Ascending aorta (tissue), 2 donors: ENCODE data around the gene MYH13. TPM values are rescaled to one million over a fixed set of nuclear protein-coding genes. Genes with fewer than 3 reads are reported as not detected.

Experiments used
- DNase-seq, 2 donors: peaks; one replicate each; pipeline ENCODE4 v3.0.0-alpha.2; 2019; ENCODE audit warnings: low spot score in 2 of 2
- H3K27ac ChIP-seq, 2 donors: fragments of 200-600 bp; sonication (generic); one replicate each; pipeline ENCODE4 v1.5.1; 2016 to 2017; ENCODE audit warnings: mild to moderate bottlenecking in 1 of 2
- H3K27me3 ChIP-seq: fragments of 200-600 bp; sonication (generic); one replicate; pipeline ENCODE4 v1.5.1; 2017
- H3K36me3 ChIP-seq, 2 donors: fragments of 200-600 bp; sonication (generic); one replicate each; pipeline ENCODE4 v1.5.1; 2016
- H3K4me1 ChIP-seq, 2 donors: fragments of 200-600 bp; sonication (generic); one replicate each; pipeline ENCODE4 v1.5.1; 2016 to 2017; ENCODE audit warnings: mild to moderate bottlenecking in 1 of 2
- H3K4me3 ChIP-seq, 2 donors: fragments of 200-600 bp; sonication (generic); one replicate each; pipeline ENCODE4 v1.5.1; 2016 to 2017; ENCODE audit warnings: mild to moderate bottlenecking in 1 of 2
- H3K9me3 ChIP-seq, 2 donors: fragments of 200-600 bp; sonication (generic); one replicate each; pipeline ENCODE4 v1.5.1; 2016
- intact Hi-C: fragments of 100-400 bp; cut with DNase I; formaldehyde crosslinking; loops from one replicate; pipeline ENCODE4 v1.15.1; 2023
- total RNA-seq: library from RNA; depleted of rRNA; stranded (reverse); fragments of >200 nt; gene quantifications from one replicate; pipeline ENCODE4 v1.1.0, GENCODE V29; 2016
- TF ChIP-seq, protein P1 (sequence below), 3 experiments: fragments of 200-600 bp in 2 of 3; fragments of 450-650 bp in 1 of 3; sonication (generic) in 2 of 3; IDR thresholded peaks; one replicate each; pipeline ENCODE4 v1.5.1; 2016 to 2019; ENCODE audit warnings: antibody characterized with exemption in 3 of 3, mild to moderate bottlenecking in 1 of 3, moderate library complexity in 1 of 3

MYH13 gene
- total RNA-seq, 1 donor from 2014 or later: not detected

DNA sequence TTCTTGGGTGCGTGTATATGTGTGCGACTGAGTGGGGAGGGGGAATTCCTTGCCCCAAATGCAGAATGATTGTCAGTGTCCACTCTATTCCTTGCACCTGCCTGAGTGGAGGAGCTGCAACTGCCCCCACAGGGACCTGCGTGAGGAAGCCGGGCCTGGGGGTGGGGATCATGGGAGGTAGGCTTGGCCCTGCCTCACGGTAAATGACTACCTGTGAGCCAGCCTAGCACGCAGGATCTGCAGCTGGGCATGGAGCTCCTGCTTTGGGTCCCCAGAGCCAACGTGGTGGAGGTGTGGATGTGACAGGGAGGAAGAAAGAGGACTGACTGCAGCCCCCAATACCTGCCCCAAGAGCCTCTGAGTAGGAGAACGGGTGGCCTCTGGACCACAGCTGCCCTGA lies 97.4 kb downstream of the MYH13 start:
- Histone ChIP-seq H3K9me3 (no peaks in the 10 kb centered on the region), H3K36me3 (no peaks in the 10 kb centered on the region), H3K4me3 (no peak overlapping the region), H3K27ac (no peak overlapping the region), H3K4me1 (no peaks in the 10 kb centered on the region), H3K27me3 (no peaks in the 10 kb centered on the region)
- no peak for DNase-seq
- intact Hi-C loops: no loop called here
- TF ChIP-seq, protein P1, sequence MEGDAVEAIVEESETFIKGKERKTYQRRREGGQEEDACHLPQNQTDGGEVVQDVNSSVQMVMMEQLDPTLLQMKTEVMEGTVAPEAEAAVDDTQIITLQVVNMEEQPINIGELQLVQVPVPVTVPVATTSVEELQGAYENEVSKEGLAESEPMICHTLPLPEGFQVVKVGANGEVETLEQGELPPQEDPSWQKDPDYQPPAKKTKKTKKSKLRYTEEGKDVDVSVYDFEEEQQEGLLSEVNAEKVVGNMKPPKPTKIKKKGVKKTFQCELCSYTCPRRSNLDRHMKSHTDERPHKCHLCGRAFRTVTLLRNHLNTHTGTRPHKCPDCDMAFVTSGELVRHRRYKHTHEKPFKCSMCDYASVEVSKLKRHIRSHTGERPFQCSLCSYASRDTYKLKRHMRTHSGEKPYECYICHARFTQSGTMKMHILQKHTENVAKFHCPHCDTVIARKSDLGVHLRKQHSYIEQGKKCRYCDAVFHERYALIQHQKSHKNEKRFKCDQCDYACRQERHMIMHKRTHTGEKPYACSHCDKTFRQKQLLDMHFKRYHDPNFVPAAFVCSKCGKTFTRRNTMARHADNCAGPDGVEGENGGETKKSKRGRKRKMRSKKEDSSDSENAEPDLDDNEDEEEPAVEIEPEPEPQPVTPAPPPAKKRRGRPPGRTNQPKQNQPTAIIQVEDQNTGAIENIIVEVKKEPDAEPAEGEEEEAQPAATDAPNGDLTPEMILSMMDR (IDR thresholded peaks at IDR 0.05): no peak

DNA sequence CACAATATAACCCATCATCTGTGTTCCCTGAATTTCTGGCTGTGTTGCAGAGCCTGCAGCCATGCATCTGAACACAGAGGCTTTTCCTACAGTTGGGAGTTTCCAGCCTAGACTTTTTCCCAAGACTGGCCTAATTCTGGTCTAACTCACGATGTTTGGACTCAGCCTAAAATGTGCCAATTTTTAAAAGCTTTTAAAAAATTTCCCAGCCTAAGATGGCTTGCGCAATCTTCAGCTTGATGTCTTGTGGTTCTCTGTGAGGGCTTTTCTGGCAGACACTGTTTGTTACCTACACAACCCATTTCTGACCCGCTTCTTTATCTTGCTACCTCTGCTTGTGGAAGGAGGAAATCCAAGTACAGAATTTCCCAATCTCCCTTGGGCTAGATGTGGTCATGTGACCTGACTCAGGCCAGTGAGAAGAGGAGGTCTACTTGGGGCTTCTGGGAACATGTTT lies 101.7 kb downstream of the MYH13 start:
- no peaks in the 10 kb centered on the region for H3K27me3 ChIP-seq
- intact Hi-C loops: no loop called here
- TF ChIP-seq, protein P1 (IDR thresholded peaks at IDR 0.05): no peak
- H3K9me3 ChIP-seq: no peaks in the 10 kb centered on the region
- H3K36me3 ChIP-seq: no peaks in the 10 kb centered on the region
- H3K4me3 ChIP-seq: no peak overlapping the region
- no peak for DNase-seq
- H3K4me1 ChIP-seq: no peaks in the 10 kb centered on the region
- no peak overlapping the region for H3K27ac ChIP-seq

DNA sequence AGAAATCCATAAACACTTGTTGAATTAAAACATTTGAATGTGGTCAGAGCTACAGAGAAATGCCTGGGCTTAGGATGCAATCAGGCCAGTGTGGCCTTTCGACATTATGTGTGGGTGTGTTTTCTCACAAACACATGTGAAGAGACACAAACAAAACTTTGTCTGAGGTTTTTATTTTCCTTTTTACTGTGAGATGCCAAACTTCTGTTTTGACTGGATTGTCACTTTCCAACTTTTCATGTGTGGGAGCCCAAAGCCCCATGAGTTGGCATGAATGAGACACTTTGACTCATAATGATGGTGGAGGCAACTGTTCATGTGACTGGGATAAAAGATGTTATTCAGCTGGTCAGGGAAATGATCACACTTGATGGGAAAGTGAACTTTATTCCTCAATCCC lies 102.5 kb downstream of the MYH13 start:
- no peaks in the 10 kb centered on the region for H3K4me1 ChIP-seq
- no peaks in the 10 kb centered on the region for H3K9me3 ChIP-seq
- H3K27me3 ChIP-seq: no peaks in the 10 kb centered on the region
- TF ChIP-seq, protein P1 (IDR thresholded peaks at IDR 0.05): no peak
- H3K4me3 ChIP-seq: no peak overlapping the region
- H3K36me3 ChIP-seq: no peaks in the 10 kb centered on the region
- intact Hi-C loops: no loop called here
- DNase-seq: no peak
- no peak overlapping the region for H3K27ac ChIP-seq

DNA sequence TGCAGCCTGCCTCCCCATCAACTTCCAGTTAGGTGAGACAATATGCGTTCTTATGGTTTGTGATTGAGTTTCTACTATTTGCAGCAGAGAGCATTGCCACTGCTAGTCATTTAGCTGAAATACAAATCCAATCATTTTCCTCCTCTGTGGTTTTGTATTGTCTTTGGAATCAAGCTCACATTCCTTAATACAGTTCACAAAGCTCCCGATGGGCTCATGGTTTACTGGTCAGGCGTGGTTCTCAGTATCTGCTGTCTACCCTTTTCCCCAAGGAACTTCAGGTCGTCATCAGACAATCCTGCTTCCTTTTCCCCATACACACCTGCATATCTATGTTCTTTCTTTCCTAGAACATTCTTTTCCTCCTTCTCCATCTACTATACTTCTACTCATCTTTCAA lies 104.8 kb downstream of the MYH13 start:
- H3K9me3 ChIP-seq: no peaks in the 10 kb centered on the region
- no peaks in the 10 kb centered on the region for H3K36me3 ChIP-seq
- no peak overlapping the region for H3K27ac ChIP-seq
- TF ChIP-seq, protein P1 (IDR thresholded peaks at IDR 0.05): no peak
- intact Hi-C loops: no loop called here
- no peak for DNase-seq
- H3K4me3 ChIP-seq: no peak overlapping the region
- H3K27me3 ChIP-seq: no peaks in the 10 kb centered on the region
- no peaks in the 10 kb centered on the region for H3K4me1 ChIP-seq

DNA sequence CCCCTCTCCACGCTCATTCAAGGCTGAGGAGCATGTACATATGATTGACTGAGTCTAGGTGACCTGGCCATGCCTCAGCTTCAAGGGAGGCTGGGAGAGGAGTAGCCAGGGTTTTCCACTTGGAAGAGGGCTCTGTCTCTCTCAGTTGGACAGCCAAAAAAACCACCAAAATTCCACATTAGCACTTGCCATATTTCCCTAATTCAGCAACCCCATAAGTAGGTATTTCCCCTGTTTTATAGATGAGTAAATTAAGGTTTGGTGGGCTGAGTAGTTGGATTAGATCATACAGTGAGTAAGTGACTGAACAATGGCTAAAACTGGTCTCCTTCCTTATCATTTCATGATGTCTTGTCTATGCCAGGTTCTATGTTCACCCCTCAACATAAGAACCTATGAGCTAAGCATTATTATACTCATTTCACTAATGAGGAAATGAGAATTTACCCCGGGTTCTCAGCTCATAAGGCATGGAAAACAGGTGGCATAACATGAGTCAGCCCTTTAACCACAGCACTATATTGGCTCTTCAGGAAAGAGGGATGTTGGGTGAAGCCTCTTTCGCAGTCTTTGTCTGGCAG lies 106.4 kb downstream of the MYH13 start:
- TF ChIP-seq, protein P1 (IDR thresholded peaks at IDR 0.05): no peak
- no peak for DNase-seq

More for the DNA sequence above, 106.4 kb downstream of the MYH13 start:
- intact Hi-C loops: no loop called here
- no peak overlapping the region for H3K27ac ChIP-seq
- no peaks in the 10 kb centered on the region for H3K9me3 ChIP-seq
- H3K4me1 ChIP-seq: no peaks in the 10 kb centered on the region
- no peaks in the 10 kb centered on the region for H3K27me3 ChIP-seq
- H3K4me3 ChIP-seq: no peak overlapping the region
- no peaks in the 10 kb centered on the region for H3K36me3 ChIP-seq
